Prostate gland (tissue), 2 donors: ENCODE measurements around the gene NAP1L4. TPM values are rescaled to one million over a fixed set of nuclear protein-coding genes. Genes with fewer than 3 reads are reported as not detected.

ENCODE experiments used
- DNase-seq: peaks from one replicate; pipeline ENCODE4 v3.0.0-alpha.2; 2019; ENCODE audit warnings: low spot score
- H3K27ac ChIP-seq, 2 donors: fragments of 200-600 bp; sonication (generic); 2 replicates each; pipeline ENCODE4 v1.5.1; 2017 to 2019
- H3K27me3 ChIP-seq: fragments of 200-600 bp; sonication (generic); replicated peaks from 2 replicates; pipeline ENCODE4 v1.5.1; 2019; ENCODE audit not compliant: insufficient read depth
- H3K36me3 ChIP-seq, 2 donors: fragments of 200-600 bp; sonication (generic); 1 replicate in 1 of 2; 2 replicates in 1 of 2; pipeline versions ENCODE4 v1.5.1 to v1.8.1; 2017 to 2019
- H3K4me1 ChIP-seq: fragments of 200-600 bp; sonication (generic); replicated peaks from 2 replicates; pipeline ENCODE4 v1.5.1; 2019
- H3K4me3 ChIP-seq, 2 donors: fragments of 200-600 bp; sonication (generic); 2 replicates each; pipeline ENCODE4 v1.5.1; 2017 to 2019
- H3K9me3 ChIP-seq: fragments of 200-600 bp; sonication (generic); 2 replicates; pipeline ENCODE4 v1.5.1; 2017
- POLR2A ChIP-seq: fragments of 450-650 bp; IDR thresholded peaks from one replicate; pipeline ENCODE4 v1.6.1; 2016; ENCODE audit warnings: antibody characterized with exemption, mild to moderate bottlenecking
- POLR2AphosphoS5 ChIP-seq: sonication (generic); formaldehyde crosslinking; IDR thresholded peaks from one replicate; pipeline ENCODE4 v1.6.1; 2017; ENCODE audit warnings: antibody characterized with exemption
- WGBS: methylation state at CpG from one replicate; pipeline ENCODE4 v1.1.5; 2018; 5-methylcytosine and 5-hydroxymethylcytosine counted together
- intact Hi-C: fragments of 100-400 bp; cut with DNase I; formaldehyde crosslinking; loops from one replicate; pipeline ENCODE4 v1.14.2; 2022
- total RNA-seq, 2 donors: library from RNA; depleted of rRNA; stranded (reverse); fragments of >200 nt; gene quantifications; one replicate each; pipeline ENCODE4 v1.1.0, GENCODE V29; 2016
- TF ChIP-seq, protein P1 (sequence below), 4 experiments: fragments of 200-600 bp in 2 of 4; fragments of 450-650 bp in 2 of 4; sonication (generic) in 2 of 4; IDR thresholded peaks; 1 replicate in 3 of 4; 2 replicates in 1 of 4; pipeline ENCODE4 v1.5.1; 2016 to 2019; ENCODE audit warnings: antibody characterized with exemption in 4 of 4, mild to moderate bottlenecking in 2 of 4, moderate library complexity in 2 of 4

The NAP1L4 gene
- total RNA-seq, 2 donors from 2014 or later = 103 to 131 TPM

DNA sequence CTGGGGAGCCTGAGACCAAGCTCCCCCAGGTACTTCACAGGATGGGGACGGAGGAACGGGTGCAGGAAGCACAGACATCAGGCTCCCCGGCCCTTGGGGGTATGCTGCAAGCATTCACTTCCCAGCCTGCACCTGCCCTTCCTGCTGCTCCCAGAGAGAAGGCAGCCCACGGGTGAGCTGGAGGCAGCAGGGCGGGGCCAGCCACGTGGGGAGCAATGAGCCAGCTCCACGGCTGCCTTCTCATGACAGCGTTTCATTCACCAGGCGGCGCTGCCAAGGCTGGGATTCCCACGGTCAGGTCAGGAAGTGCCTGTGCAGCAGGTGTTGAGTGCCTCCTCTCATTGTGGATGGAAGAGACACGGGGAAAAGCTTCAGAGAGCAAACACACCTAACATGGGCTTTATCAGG lies 48.4 kb downstream of the NAP1L4 start:
- DNase-seq = no peak
- H3K9me3 ChIP-seq = no peaks in the 10 kb centered on the region
- WGBS = 58% methylated on average over 12 of the region's 12 CpGs
- intact Hi-C loops = no loop called here
- H3K27me3 ChIP-seq = no peaks in the 10 kb centered on the region
- no peak overlapping the region for H3K4me3 ChIP-seq
- TF ChIP-seq POLR2A = no peak
- TF ChIP-seq, protein P1, sequence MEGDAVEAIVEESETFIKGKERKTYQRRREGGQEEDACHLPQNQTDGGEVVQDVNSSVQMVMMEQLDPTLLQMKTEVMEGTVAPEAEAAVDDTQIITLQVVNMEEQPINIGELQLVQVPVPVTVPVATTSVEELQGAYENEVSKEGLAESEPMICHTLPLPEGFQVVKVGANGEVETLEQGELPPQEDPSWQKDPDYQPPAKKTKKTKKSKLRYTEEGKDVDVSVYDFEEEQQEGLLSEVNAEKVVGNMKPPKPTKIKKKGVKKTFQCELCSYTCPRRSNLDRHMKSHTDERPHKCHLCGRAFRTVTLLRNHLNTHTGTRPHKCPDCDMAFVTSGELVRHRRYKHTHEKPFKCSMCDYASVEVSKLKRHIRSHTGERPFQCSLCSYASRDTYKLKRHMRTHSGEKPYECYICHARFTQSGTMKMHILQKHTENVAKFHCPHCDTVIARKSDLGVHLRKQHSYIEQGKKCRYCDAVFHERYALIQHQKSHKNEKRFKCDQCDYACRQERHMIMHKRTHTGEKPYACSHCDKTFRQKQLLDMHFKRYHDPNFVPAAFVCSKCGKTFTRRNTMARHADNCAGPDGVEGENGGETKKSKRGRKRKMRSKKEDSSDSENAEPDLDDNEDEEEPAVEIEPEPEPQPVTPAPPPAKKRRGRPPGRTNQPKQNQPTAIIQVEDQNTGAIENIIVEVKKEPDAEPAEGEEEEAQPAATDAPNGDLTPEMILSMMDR (IDR thresholded peaks at IDR 0.05) = no peak
- no peak for TF ChIP-seq POLR2AphosphoS5
- H3K36me3 ChIP-seq = peaks cover 0 to 5% of the 10 kb centered on the region in 2 donors
- no peak overlapping the region for H3K27ac ChIP-seq
- peaks cover 4% of the 10 kb centered on the region for H3K4me1 ChIP-seq

DNA sequence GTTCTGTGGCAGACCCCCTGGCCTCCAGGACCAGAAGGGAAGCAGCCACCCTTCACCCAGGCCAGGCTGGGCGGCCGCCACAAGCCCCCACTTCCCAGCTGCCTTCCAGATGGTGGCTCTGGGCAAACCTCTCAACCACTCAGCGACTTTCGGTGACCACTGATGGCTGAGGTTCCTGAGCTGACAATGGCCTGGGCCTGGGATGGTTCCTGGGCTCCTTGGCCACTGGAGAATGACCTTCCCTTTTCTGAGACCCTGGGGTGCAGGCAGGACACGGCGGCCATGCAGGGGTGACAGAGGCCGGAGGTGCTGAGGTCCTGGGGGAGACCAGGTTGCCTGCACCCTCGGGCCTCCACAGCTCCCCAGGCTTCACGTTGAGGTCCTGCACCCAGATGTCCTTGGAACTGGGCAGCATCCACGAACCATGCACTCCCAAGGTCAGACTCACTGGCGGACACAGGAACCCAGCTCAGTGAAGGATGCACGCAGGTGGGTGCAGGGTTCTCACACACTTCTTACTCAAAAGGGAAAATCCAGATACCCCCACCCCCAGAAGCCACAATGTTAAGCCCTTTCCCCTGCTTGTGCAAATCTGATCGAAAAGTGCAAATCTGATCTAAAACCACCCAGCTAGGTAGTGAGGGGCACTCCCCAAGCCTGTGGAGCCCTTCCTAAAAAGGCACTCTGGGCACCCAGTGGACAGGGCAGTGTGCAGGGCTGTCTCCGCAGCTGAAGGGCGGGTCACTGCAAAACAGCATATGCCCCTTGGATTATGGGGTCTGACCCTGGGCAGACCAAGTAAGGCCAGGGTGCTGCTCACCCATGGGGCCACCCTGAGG lies 49.0 kb downstream of the NAP1L4 start:
- Histone ChIP-seq H3K36me3 (peaks cover 0 to 3% of the 10 kb centered on the region in 2 donors), H3K4me1 (peaks cover 4% of the 10 kb centered on the region), H3K4me3 (no peak overlapping the region), H3K27me3 (no peaks in the 10 kb centered on the region), H3K9me3 (no peaks in the 10 kb centered on the region), H3K27ac (no peak overlapping the region)
- TF ChIP-seq, protein P1 (IDR thresholded peaks at IDR 0.05) = no peak
- TF ChIP-seq POLR2A = no peak
- no peak for TF ChIP-seq POLR2AphosphoS5
- intact Hi-C loops = no loop called here
- DNase-seq = no peak
- 80% methylated on average over 12 of the region's 15 CpGs for WGBS

DNA sequence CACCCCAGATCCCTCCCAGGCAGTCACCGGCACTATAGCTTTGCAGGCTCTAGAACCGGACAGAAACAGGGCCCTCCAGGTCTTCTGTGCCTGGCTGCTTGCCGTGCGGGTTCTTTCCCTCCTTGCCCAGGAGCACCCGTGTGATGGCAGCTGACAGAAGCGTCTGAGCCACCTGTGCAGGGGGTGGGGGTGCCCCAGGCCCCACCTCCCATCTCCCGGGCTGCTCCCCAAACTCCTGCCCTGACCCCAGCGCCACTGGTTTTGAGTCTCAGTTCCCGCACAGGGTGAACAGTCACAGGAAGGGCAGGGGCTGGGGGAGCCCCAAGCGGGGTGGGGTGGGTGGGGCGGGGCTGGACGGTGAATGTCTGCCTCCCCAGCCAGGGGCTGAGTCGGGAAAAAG lies 49.7 kb downstream of the NAP1L4 start:
- Histone ChIP-seq H3K4me3 (no peak overlapping the region), H3K9me3 (no peaks in the 10 kb centered on the region), H3K27me3 (no peaks in the 10 kb centered on the region), H3K27ac (no peak overlapping the region), H3K36me3 (no peaks in the 10 kb centered on the region), H3K4me1 (peaks cover 4% of the 10 kb centered on the region)
- intact Hi-C loops = no loop called here
- WGBS = 67% methylated on average over 10 of the region's 13 CpGs
- TF ChIP-seq POLR2A = no peak
- no peak for TF ChIP-seq POLR2AphosphoS5
- TF ChIP-seq, protein P1 (IDR thresholded peaks at IDR 0.05) = no peak
- DNase-seq = no peak

DNA sequence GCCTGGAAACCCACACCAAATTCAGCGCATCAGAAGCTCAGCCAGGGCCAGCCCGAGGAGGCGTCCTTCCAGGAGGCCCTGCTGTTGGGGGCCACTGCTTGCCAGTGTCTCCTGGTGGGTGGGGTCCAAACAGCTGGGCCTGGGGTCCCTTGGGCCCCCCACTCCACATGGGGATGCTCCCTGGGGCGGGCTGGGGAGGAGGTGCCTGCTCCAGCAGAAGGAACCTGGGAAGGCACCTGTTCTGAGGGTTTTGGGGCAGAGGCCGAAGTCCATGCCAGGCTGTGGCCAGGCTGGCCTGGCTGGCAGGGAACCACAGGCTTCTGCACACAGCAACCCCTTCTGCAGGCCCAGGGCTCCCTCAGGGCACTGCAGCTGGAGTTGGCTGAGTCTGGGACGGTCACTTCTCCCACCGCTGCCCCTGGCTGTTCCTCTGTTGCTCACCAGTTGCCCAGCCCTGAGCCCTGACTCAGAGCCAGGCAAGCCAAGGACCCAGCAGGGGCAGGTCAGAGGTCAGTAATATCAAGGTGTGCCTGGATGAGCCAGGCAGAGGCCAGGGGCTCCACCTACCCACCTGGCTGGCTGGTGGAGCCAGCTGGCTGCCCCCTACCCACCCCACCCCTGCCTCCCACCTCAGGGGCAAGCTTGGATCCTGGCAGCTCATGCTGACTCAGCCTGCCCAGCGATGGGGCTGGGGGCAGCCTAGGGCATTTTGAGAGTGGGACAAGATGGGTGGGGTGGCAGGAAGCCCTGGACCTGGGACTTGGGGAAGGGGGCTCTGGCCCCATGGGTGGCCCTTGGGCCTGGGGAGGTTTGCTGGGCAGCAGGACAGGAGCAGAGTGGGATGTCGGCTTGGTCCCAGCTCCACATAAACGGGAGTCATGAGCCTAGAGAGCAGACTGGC lies 51.0 kb downstream of the NAP1L4 start:
- no peaks in the 10 kb centered on the region for H3K36me3 ChIP-seq
- no peaks in the 10 kb centered on the region for H3K27me3 ChIP-seq
- intact Hi-C loops = no loop called here
- DNase-seq = no peak
- H3K4me3 ChIP-seq = no peak overlapping the region
- H3K4me1 ChIP-seq = peaks cover 4% of the 10 kb centered on the region
- TF ChIP-seq POLR2A (no peak), POLR2AphosphoS5 (no peak)
- TF ChIP-seq, protein P1 (IDR thresholded peaks at IDR 0.05) = no peak
- H3K9me3 ChIP-seq = no peaks in the 10 kb centered on the region
- WGBS = 39% methylated on average over 5 of the region's 10 CpGs
- H3K27ac ChIP-seq = no peak overlapping the region
